Esophagus squamous epithelium (tissue), 4 donors: ENCODE data around the gene RBM20.

Source experiments
- CTCF ChIP-seq, 6 experiments: fragments of 450-650 bp in 4 of 6; fragments of 200-600 bp in 2 of 6; sonication (generic) in 2 of 6; IDR thresholded peaks; one replicate each; pipeline ENCODE4 v1.5.1; 2016 to 2019; ENCODE audit warnings: antibody characterized with exemption in 6 of 6, mild to moderate bottlenecking in 4 of 6, moderate library complexity in 4 of 6
- POLR2A ChIP-seq, 4 donors: fragments of 450-650 bp; IDR thresholded peaks; one replicate each; pipeline ENCODE4 v1.6.1; 2017; ENCODE audit warnings: antibody characterized with exemption in 4 of 4, mild to moderate bottlenecking in 4 of 4, moderate library complexity in 3 of 4

GRCh38 chr10:110876788-110877187, 232.7 kb downstream of the RBM20 start:
- TF ChIP-seq CTCF (IDR thresholded peaks at IDR 0.05): no peak
- TF ChIP-seq POLR2A (IDR thresholded peaks at IDR 0.05): no peak
